Spleen (tissue), 11 donors: ENCODE results near the gene FUT9. TPM values are rescaled to one million over a fixed set of nuclear protein-coding genes. Genes with fewer than 3 reads are reported as not detected.
"Not testable (repeated sequence)": the region's sequence is repeated elsewhere in the genome, so short reads cannot be mapped to it uniquely, and the experiment has no call there.

Experiments
- DNase-seq: peaks from one replicate; pipeline ENCODE4 v3.0.0-alpha.2; 2020
- H3K27ac ChIP-seq, 8 donors: fragments of 200-600 bp; sonication (generic) in 7 of 8; 1 replicate in 4 of 8; 2 replicates in 4 of 8; pipeline versions ENCODE4 v1.5.0 to v1.8.0; 2016 to 2021; ENCODE audit warnings: inconsistent platforms in 4 of 8, mild to moderate bottlenecking in 4 of 8, moderate library complexity in 1 of 8
- H3K27me3 ChIP-seq, 7 donors: fragments of 200-600 bp; sonication (generic) in 6 of 7; replicated peaks in 1 of 7; 1 replicate in 4 of 7; 2 replicates in 3 of 7; pipeline versions ENCODE4 v1.5.0 to v1.8.0; 2016 to 2021; ENCODE audit warnings: inconsistent platforms in 3 of 7, mild to moderate bottlenecking in 1 of 7
- H3K36me3 ChIP-seq, 6 donors: fragments of 200-600 bp; sonication (generic) in 5 of 6; 1 replicate in 4 of 6; 2 replicates in 2 of 6; pipeline versions ENCODE4 v1.5.0 to v1.8.0; 2016 to 2021; ENCODE audit warnings: inconsistent platforms in 2 of 6
- H3K4me1 ChIP-seq, 6 donors: fragments of 200-600 bp; sonication (generic) in 5 of 6; 1 replicate in 3 of 6; 2 replicates in 3 of 6; pipeline versions ENCODE4 v1.5.0 to v1.8.0; 2016 to 2021; ENCODE audit warnings: inconsistent platforms in 3 of 6
- H3K4me3 ChIP-seq, 8 donors: fragments of 200-600 bp; sonication (generic) in 7 of 8; 1 replicate in 4 of 8; 2 replicates in 4 of 8; pipeline versions ENCODE4 v1.5.0 to v1.8.0; 2016 to 2021; ENCODE audit warnings: inconsistent platforms in 4 of 8, mild to moderate bottlenecking in 4 of 8, moderate library complexity in 2 of 8
- H3K9me3 ChIP-seq, 8 donors: fragments of 200-600 bp; sonication (generic) in 7 of 8; 1 replicate in 4 of 8; 2 replicates in 4 of 8; pipeline versions ENCODE4 v1.5.0 to v1.8.0; 2016 to 2021; ENCODE audit warnings: inconsistent platforms in 4 of 8
- CTCF ChIP-seq, 11 experiments: fragments of 200-600 bp in 7 of 11; fragments of 450-650 bp in 4 of 11; sonication (generic) in 4 of 11; IDR thresholded peaks in 8 of 11; conservative IDR thresholded peaks in 3 of 11; 1 replicate in 7 of 11; 2 replicates in 4 of 11; pipeline versions ENCODE4 v1.4.0 to v1.8.0; 2016 to 2021; ENCODE audit warnings: antibody characterized with exemption in 11 of 11, inconsistent platforms in 4 of 11, mild to moderate bottlenecking in 1 of 11
- POLR2A ChIP-seq, 3 donors: fragments of 450-650 bp; IDR thresholded peaks; one replicate each; pipeline ENCODE4 v1.5.1; 2017; ENCODE audit warnings: antibody characterized with exemption in 3 of 3, mild to moderate bottlenecking in 1 of 3
- POLR2AphosphoS5 ChIP-seq, 3 donors: sonication (generic); formaldehyde crosslinking; IDR thresholded peaks; one replicate each; pipeline ENCODE4 v1.5.1; 2017; ENCODE audit warnings: antibody characterized with exemption in 3 of 3
- WGBS, 5 donors: extraction: QIAGEN DNeasy Blood & Tissue Kit in 3 of 5; methylation state at CpG; one replicate each; pipeline versions ENCODE4 v1.1.5 to v1.1.7; 2013 to 2018; 5-methylcytosine and 5-hydroxymethylcytosine counted together
- intact Hi-C: fragments of 100-400 bp; cut with DNase I; formaldehyde crosslinking; loops from one replicate; pipeline ENCODE4 v1.15.0; 2023; ENCODE audit warnings: low total_unique reads
- polyA plus RNA-seq, 3 donors: library from polyadenylated mRNA; stranded (reverse); fragments of 200-250 nt; gene quantifications; one replicate each; pipeline ENCODE4 v1.2.1, GENCODE V29; 2013
- total RNA-seq, 7 donors: library from RNA; depleted of rRNA in 3 of 7; stranded (reverse); fragments of >200 nt in 3 of 7; fragmentation: NEBNext Ultra II Directional in 4 of 7; extraction: Animal tissue kit (Norgen Biotek cat#: 25700) in 4 of 7; gene quantifications; one replicate each; pipeline versions ENCODE4 v1.1.0 to v1.2.1, GENCODE V29; 2016 to 2021
- donor health status: healthy with polysubstance abuse.
- donor health status: DM: no; HTN: no; CAD: no; lungs with moderate emphysema.
- donor health status: DM: no; HTN: no; CAD: no.
- donor health status: Bipolar disorder and iron deficiency.
- donor health status: healthy.
- donor health status: DM: no; HTN: no; CAD: no.
- donor health status: DM: yes; HTN: yes; CAD: no.

Gene FUT9
- total and polyA plus RNA-seq, 10 donors, result under 0.01 TPM; not detected in 9

GRCh38 chr6:96246563-96246962 is 230.8 kb downstream of the FUT9 start:
- intact Hi-C loops, result no loop called here
- TF ChIP-seq POLR2AphosphoS5 (IDR thresholded peaks at IDR 0.05) (no peak), CTCF (IDR thresholded peaks at IDR 0.05 in 8 of 11, conservative IDR thresholded peaks at IDR 0.05 in 3 of 11) (no peak), POLR2A (IDR thresholded peaks at IDR 0.05) (no peak)
- 40 to 51% (median 47%) methylated on average over 2 of the region's 2 CpGs for WGBS, 5 donors
- no peak for DNase-seq
- no peaks in the 10 kb centered on the region for H3K36me3 ChIP-seq
- no peak overlapping the region for H3K4me3 ChIP-seq
- no peaks in the 10 kb centered on the region for H3K4me1 ChIP-seq
- no peaks in the 10 kb centered on the region for H3K9me3 ChIP-seq
- H3K27ac ChIP-seq, result no peak overlapping the region
- H3K27me3 ChIP-seq, result no peaks in the 10 kb centered on the region

GRCh38 chr6:96249755-96250154 is 234.0 kb downstream of the FUT9 start:
- Histone ChIP-seq H3K4me1 (no peaks in the 10 kb centered on the region), H3K9me3 (no peaks in the 10 kb centered on the region), H3K36me3 (no peaks in the 10 kb centered on the region), H3K27me3 (no peaks in the 10 kb centered on the region), H3K27ac (no peak overlapping the region), H3K4me3 (no peak overlapping the region)
- intact Hi-C loops, result no loop called here
- DNase-seq, result no peak
- TF ChIP-seq CTCF (IDR thresholded peaks at IDR 0.05 in 8 of 11, conservative IDR thresholded peaks at IDR 0.05 in 3 of 11), result no peak
- WGBS, 5 donors, result 67 to 94% (median 73%) methylated on average over 1 of the region's 1 CpG

GRCh38 chr6:96257751-96258150 is 242.0 kb downstream of the FUT9 start:
- no peak overlapping the region for H3K27ac ChIP-seq
- DNase-seq, result no peak
- intact Hi-C loops, result no loop called here
- H3K36me3 ChIP-seq, result no peaks in the 10 kb centered on the region
- no peak overlapping the region for H3K4me3 ChIP-seq
- H3K4me1 ChIP-seq, result no peaks in the 10 kb centered on the region
- TF ChIP-seq POLR2A (IDR thresholded peaks at IDR 0.05) (no peak), POLR2AphosphoS5 (IDR thresholded peaks at IDR 0.05) (no peak), CTCF (IDR thresholded peaks at IDR 0.05 in 8 of 11, conservative IDR thresholded peaks at IDR 0.05 in 3 of 11) (no peak)
- H3K27me3 ChIP-seq, result no peaks in the 10 kb centered on the region
- H3K9me3 ChIP-seq, result peaks cover 0 to 6% (median 0%) of the 10 kb centered on the region in 8 donors
- WGBS, 5 donors, result 83 to 94% (median 88%) methylated on average over 1 of the region's 1 CpG

GRCh38 chr6:96260787-96261430 is 245.1 kb downstream of the FUT9 start:
- H3K36me3 ChIP-seq, H3K4me1 ChIP-seq, H3K27ac ChIP-seq, H3K4me3 ChIP-seq, intact Hi-C loops, H3K27me3 ChIP-seq, H3K9me3 ChIP-seq, DNase-seq: not testable (repeated sequence)
- WGBS, 5 donors, result 94 to 95% (median 95%) methylated on average over 34 to 37 of the region's 37 CpGs
